Activated T-helper 1 cell treated with anti-CD3 and anti-CD28 coated beads, Interleukin-2, amount 50 U/mL, for 16 hours (primary cell): ENCODE data around the gene FREM1.
"Not testable (repeated sequence)": the region's sequence is repeated elsewhere in the genome, so short reads cannot be mapped to it uniquely, and the experiment has no call there.

ENCODE experiments used
- DNase-seq, 2 donors: peaks; one replicate each; pipeline ENCODE4 v3.0.0-alpha.2; 2020; ENCODE audit warnings: low read depth in 1 of 2, low spot score in 1 of 2

The FREM1 gene, protein sequence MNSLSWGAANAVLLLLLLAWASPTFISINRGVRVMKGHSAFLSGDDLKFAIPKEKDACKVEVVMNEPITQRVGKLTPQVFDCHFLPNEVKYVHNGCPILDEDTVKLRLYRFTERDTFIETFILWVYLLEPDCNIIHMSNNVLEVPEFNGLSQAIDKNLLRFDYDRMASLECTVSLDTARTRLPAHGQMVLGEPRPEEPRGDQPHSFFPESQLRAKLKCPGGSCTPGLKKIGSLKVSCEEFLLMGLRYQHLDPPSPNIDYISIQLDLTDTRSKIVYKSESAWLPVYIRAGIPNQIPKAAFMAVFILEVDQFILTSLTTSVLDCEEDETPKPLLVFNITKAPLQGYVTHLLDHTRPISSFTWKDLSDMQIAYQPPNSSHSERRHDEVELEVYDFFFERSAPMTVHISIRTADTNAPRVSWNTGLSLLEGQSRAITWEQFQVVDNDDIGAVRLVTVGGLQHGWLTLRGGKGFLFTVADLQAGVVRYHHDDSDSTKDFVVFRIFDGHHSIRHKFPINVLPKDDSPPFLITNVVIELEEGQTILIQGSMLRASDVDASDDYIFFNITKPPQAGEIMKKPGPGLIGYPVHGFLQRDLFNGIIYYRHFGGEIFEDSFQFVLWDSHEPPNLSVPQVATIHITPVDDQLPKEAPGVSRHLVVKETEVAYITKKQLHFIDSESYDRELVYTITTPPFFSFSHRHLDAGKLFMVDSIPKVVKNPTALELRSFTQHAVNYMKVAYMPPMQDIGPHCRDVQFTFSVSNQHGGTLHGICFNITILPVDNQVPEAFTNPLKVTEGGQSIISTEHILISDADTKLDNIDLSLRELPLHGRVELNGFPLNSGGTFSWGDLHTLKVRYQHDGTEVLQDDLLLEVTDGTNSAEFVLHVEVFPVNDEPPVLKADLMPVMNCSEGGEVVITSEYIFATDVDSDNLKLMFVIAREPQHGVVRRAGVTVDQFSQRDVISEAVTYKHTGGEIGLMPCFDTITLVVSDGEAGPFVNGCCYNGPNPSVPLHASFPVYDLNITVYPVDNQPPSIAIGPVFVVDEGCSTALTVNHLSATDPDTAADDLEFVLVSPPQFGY (N-terminal part only)

DNA sequence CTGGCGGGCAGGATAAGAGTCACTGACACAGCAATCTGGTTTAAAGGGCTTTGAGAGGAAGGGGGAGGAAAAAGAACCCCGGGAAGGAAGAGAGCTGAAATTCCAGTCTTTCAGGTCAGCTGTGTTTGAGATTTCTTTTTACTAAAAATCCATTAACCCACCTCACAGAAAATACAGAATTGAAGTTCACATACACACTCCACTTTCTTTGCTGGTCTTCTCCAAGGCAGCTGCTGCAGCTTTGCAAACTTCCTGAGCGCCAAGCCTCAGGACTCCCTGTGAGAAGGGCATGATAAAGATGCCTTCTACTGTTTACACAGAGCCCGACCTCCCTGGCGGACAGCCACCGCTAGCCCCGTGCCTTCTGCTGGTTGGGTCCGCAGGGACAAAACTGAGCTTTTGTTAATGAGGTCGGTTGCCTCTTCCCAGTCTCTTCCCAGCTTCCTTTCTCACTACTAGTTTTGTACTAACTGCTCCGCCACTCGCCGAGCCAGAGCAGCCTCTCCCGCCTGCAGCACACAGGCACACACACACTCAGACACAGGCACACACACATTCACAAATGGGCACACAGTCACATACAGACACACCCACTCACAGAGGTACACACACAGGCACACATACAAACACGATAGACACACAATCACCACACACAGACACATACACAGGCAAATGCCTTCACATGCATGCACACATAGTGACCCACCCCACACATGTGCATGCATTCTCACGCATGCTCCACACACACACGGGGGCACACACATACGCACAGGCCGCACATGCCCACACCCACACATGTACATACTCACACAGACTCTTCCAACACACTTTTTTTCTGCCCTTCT is at the start of gene FREM1:
Gene FREM1 (minus strand): TSS at position 468 of the 845 bp plus-strand sequence. CDS start 41,451 bp downstream, outside the sequence.
- DNase-seq, result no peak

DNA sequence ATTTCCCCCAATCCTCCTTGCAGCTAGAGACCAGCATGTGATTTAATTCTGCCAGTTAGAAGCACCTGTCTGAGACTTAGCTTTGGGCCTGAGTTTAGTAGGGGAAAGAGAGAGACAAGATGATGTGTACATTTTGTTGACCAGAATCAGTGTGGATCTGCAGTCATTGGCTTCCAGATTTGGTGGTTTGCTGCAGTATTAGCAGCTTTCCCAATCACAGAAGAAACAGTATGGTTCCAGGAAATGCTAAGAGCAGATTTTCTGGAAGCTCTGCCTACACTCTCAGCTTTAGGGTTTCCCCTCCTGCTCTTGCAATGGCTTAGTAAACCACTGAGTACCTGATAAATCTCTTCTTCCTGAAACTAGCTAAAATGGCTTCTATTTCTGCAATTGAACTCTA is 48.8 kb upstream of the FREM1 start:
- DNase-seq, result no peak

DNA sequence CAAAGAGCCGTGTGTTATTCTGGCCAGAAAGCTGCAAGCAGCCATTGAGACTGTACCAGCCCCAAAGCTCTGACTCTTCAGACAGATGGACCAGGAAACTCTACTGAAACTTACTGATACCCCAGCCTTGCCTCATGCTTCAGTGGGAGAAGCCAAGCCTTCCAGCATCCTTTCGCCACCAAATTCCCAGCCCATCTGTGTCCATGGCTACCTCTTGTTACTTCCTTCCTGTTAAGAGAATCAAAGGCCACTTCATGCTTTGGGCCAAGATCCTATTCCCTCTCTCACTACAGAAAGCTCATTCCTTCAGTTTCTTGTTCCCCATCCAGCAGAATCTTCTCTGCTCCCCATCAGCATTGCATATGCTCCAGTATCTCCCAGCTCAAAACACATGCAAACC is 46.9 kb upstream of the FREM1 start:
- no peak for DNase-seq

DNA sequence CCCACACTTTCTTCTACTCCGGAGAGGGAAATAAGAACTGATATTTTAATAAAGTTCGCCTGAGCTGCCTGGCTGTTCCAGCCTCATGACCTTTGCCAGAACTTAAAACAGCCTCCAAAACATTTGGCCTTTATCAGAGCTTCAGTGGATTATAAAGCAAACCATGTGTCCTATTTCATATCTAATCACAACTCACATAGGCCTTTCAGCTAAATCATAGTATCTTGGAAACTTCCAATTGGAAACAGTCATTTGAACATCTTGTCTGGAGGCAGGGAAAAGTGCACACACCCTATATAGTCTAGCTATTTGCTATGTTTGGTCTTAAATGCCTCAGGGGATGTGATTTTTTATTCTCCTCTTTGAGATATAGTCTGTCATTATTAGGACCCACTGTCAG is 46.0 kb upstream of the FREM1 start:
- no peak for DNase-seq

DNA sequence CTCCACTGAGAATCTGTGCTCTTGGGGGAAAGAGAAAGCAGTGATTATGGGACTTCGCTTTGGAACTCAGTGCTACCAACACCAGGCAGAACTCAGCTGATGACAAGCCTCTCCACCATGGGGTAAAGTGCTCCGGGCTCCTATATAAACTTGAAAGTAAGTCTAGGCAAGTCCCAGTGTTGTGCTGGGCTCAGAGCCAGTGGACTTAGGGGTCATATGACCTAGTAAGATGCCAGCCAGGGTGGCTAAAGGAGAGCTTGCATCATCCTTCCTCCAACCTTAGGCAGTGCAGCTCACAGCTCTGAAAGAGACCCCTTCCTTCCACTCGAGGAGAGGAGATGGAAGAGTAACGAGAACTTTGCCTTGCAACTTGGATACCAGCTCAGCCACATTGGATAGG is 35.1 kb upstream of the FREM1 start:
- no peak for DNase-seq

DNA sequence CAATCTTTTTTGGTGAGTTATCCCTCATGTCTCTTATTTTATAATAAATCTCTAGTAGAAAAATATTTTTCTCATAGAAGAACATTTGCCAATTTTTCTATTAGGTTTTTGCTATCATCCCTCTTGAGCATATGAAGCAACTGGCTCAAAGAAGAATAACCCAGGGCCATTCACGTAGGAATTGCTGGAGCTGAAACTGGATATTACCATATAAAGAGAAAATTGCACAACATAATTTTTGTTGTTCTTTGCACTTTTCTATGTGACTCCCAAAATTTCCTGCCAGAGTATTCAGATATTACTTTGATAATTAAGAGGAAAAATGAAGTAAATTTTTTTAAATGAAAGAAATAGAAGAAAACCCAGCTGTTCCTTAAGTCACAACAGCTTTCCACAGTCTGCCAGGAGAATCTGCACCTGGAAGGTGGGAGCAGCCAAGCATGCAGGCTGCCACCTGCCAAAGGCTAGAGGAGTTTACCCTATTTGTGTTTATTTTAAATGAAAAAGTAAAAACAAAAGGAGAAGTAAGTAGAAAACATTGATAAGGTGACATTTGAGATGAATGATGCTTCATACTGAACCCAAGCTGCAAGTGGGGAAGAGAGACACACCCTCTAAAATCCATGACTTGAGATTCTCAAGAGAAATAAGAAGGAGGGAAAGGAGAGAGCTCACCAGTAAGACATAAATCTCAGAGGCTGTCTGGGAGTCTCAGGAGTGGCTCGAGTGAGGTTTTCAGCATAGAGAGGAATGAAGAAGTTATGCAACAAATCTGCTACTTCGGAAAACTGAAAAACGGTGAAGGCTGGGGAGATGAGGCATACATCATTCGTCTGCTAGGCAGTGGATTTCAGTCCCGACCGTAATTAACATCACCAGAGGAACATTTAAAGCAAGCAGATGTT is 31.5 kb upstream of the FREM1 start:
- DNase-seq, result no peak

DNA sequence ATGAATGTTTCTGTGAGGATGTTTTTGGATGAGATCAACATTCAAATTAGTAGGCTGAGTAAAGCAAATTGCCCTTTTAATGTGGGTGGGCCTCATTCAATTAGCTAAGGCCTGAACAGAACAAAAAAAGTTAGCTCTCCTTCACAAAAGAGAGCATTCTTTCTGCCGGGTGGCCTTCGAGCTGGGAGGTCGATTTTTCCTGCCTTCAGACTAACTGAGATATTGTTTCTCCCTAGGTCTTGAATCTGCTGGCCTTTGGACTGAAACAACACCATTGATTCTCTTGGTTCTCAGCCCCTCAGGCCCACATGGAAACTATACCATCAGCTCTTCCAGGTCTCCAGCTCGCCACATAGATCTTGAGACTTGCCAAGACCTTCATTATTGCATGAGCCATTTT is 29.1 kb upstream of the FREM1 start:
- no peak for DNase-seq

DNA sequence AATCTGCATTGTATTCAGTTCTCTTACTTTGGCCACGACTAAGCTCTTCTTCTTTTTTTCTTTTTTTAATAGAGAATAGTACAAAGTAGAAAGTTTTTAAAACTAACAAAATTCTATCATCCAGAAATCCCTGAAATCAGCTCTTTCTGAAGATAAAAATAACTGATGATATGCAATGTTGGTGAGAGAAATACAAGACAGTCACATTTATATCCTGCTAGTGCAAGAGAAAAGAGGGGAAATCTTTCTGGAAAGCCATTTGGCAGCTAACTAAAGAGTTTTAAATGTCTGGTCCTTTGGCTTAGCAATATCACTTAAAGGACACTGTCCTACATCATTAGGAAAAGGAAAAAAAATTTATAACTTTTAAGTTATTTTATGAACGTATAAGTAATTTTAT is 27.0 kb upstream of the FREM1 start:
- DNase-seq, result no peak

DNA sequence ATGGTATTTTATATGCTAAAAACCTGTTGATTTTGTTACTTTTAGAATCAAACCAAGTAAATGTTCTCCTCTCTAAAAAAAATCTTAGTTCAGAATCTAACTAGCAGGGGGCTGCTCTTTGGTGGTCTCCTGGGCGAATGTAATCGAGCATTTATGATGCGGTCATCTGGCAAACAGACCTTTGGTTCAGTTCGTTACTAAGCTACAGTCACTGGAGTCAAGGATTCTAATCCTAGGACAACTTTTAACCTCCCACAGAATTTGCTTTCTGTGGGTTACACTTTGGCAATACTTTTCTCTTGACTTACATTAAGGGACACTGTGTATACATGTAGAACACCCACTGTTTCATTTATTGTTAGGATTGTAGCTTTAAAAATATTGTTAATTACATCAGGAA is 26.3 kb upstream of the FREM1 start:
- DNase-seq, result no peak

DNA sequence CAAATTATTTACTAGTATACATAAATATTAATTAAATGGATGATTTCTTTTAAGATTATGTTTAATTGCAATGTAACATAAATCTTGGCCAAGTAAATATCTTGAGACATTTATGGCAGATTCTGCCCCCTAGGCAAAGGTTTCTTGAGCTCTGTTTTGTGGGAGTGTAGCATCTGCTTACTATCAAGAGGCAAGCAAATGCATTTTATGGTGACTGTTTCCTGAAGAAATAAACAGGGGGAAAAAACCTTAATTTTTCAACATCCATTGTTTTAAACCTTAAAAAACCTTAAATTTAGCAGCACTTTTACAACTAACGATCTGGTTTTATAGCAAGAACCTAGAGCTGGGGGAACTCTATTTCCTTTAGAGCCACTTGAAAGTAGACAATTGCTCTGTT is 25.7 kb upstream of the FREM1 start:
- DNase-seq, result no peak

DNA sequence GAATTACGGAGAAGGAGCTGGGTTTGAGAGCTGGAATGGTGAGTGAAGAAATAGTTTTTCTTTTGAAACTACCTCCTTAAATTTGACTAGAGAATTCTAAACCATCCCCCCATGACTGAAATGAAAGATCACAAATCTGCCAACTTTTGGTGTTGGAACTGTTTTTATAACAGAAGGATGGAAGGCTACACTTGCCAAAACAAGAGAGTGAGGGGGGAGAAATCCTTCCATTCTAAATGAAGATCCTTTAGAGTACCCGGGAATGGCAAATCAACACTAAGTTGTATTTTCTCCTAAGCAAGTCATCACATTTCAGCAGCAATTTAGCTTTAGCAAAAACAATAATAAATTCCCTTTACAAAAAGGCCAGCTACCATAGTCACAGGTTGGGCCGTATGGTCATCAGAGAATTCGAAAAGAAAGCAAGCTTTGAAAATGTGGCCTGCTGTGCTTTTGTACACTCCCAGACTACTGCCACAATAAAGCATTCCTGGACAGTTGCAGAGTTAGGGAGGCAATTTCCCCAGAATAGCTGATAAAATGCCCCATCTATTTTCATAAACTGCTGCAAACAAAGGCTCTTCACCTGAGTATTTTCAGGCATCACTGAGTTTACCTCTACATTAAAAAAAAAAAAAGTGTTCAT is 25.0 kb upstream of the FREM1 start:
- no peak for DNase-seq

DNA sequence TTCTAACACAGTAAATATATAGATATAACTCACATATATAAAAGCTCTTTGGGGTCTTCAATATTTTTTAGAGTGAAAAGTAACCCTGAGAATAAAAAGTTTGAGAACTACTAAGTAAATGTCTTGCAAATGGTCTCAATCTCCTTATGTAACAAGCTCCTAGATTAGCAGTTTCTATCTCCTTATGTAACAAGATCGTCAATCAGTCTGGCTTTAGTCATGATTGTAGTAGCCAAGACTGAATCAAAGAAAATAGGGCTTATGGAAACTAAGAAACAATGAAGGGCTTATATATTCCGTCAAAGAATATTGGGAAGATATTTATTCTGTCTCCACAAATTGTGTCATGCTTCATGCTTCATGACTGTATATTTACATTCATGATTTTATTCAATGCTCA is 22.4 kb upstream of the FREM1 start:
- DNase-seq, result no peak

DNA sequence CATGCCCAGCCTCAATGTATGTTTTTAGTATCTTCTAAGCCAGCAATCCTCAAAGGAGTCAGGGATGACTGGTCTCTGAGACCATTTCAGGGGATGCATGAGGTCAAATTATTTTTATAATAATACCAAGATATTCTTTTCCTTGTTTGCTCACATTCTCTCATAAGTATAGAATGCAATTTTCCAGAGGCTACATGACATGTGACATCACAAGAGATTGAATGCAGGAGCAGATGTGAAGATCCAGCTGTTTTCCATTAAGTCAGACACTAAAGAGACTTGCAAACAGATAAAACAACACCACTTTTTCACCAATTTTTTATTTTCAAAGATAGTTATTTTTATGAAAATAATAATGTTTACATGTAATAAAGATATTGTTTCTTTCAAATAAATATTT is 22.0 kb upstream of the FREM1 start:
- DNase-seq, result no peak

DNA sequence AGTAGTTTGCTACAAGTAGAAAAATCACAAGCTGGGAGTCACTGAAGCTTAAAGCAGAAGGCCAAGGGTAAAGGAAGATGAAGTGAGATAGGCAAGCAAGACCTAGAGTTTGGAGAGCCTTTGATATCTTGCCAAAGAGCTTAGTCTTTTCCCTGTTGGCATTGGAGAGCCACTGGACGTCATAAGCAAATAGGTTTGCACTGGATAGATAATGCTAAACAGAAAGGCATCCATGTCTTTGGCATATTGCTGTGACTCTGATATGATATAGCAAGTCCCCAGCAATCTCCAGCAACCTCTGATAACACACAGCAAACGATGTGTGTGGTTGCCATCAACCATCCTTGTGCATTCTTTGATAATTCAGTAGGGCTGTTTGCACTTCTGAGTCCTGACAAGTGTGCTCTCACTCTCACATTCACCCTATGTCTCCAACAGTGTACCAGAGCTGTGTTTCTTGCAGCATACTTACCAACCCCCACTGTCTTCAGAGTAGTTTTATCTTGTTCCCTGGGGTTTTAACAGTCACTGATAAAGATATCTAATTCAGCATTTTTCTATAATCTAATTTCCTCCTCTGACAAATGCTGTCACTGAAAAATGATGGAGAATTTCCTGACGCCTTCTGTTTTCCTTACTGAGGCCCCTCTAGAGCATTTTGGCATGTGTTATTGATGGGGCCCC is 16.9 kb upstream of the FREM1 start:
- no peak for DNase-seq

DNA sequence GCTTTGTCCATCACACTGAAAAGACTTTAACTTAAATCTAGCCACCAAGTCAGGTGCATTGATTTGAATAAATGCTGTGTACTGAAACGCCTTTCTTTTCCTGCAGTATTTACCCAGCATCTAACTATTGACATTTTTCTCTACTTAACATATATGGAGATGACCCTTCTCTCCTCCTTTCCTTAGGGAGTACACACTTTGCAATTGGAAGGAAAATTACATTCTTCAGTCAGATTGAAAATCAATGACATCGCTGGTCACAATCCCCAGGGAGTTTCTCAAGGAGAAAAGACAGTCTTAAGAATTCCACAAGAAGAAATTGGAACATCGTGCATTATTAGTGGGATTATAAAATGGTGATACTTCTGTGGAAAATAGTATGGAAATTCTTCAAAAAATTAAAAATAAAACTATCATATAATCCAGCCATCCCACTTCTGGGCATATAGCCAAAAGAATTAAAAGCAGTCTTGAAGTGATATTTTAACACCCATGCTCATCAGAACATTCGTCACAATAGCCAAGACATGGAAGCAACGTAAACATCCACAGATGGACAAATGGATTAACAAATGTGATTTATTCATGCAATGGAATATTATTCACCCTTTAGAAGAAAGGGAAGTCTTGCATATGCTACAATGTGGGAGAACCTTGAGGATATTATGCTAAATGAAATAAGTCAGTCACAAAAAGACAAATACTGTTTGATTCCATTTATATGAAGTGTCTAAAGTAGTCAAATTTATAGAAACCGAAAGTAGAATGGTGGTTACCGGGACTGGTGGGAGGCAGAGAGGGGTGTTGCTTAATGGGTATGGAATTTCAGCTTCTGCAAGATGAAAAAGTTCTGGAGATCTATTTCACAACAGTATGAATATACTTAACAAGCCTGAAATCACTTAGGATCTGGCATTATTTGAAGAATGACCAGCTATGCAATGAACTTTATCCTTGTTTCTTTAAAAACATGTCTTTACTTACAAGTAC is 14.3 kb upstream of the FREM1 start:
- no peak for DNase-seq

DNA sequence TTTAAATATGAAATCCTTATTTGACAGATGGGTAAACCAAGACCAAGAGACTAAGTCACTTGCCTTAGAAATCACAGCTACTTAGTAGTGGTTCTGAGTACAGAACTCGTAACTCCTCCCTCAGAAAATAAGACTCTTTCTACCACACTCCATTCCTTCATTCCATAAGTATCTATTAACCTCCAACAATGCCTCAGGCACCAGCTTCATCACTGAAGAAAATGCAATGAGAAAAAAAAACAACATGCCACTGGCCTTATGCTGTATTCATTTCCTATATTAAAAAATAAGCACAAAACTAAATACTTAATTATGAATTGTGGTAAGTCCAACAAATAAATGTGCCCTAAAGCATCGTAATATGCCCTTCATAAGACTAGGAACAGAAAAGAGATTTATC is 13.5 kb upstream of the FREM1 start:
- no peak for DNase-seq

DNA sequence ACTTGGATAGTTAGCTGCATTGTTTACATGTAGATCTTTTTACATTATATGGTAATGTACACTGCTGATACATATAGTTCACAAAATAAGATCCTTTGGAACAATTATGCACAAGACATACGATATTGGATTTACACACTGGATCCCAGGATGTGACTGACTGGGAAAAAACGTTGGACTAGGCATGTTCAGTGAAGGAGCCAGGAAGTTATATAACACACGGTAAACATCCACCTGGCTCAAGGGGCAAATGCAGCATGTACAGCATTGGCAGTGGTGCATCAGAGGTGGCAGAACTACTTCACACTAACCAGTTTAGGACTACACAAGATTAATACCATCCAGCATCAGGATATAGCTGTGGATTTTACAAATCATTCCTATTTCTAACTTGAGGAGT is 10.6 kb upstream of the FREM1 start:
- not testable (repeated sequence) for DNase-seq

DNA sequence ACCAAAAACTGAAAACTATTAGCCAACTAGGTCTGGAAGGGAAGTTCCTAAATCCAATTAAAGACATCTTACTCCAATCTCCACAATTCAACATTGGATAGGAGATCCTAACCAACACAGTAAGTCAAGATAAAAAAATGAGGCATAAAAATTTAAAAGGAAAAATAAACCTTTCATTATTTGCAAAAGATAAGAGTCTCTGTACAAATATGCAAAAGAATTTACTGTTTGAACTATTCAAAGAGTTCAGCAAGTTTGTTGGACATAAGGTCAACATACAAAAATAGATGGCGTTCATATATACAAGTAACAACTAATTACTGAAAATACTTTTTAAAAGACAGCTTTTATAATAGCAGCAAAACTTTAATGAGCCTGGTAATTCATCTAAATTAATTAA is 3.1 kb upstream of the FREM1 start:
- DNase-seq, result no peak
